ENCODE results near the gene TOLLIP. TPM values are rescaled to one million over a fixed set of nuclear protein-coding genes. Genes with fewer than 3 reads are reported as not detected.

The TOLLIP gene
- total and polyA plus RNA-seq, 9 of the 15 experiments (the other 6 are each of a cell fraction or from before 2014, with no cell fraction given): 0.23 to 22.8 (median 7.1) TPM

- Histone ChIP-seq H3K27ac (ENCODE audit: extremely low read depth, low read depth, low read length) (no peak overlapping the region), H3K9me1 (ENCODE audit: control insufficient read depth, insufficient read depth, low read length) (peaks cover 8% of the 10 kb centered on the region), H3K4me2 (ENCODE audit: insufficient read depth, low read length) (no peak overlapping the region), H2AFZ (ENCODE audit: low read depth, low read length) (no peak overlapping the region), H3K79me2 (ENCODE audit: control insufficient read depth, insufficient read depth, low read length) (no peaks in the 10 kb centered on the region), H3K27me3 (ENCODE audit: control insufficient read depth in 2 of 2, insufficient read depth in 2 of 2, low read length in 2 of 2) (peaks cover 0 to under 1% of the 10 kb centered on the region in 2 experiments; a peak in 2 of 5 replicates), H4K20me1 (replicated peaks; ENCODE audit: control insufficient read depth, insufficient read depth, low read length) (no peaks in the 10 kb centered on the region; the same call in 1 of the 2 replicates), H3K36me3 (ENCODE audit: control insufficient read depth, insufficient read depth, low read length) (no peaks in the 10 kb centered on the region), H3K4me1 (replicated peaks in 1 of 2; ENCODE audit: control insufficient read depth in 2 of 2, insufficient read depth in 2 of 2, low read length in 2 of 2) (peaks cover 5 to 70% of the 10 kb centered on the region in 2 experiments; a peak in 4 of 5 replicates), H3K9me3 (replicated peaks; ENCODE audit: control insufficient read depth, insufficient read depth, low read depth, low read length) (no peaks in the 10 kb centered on the region; the same call in 1 of the 2 replicates), H3K9ac (ENCODE audit: insufficient read depth in 1 of 2, low read depth in 2 of 2, low read length in 2 of 2) (no peak overlapping the region), H3K4me3 (no peak overlapping the region)
- CTCF ChIA-PET (ENCODE audit: low intra/inter-chr PET ratio): no interaction called here
- DNase-seq (ENCODE audit: extremely low read depth in 1 of 4, low spot score in 3 of 4): no peak
- no peak for ATAC-seq
- intact Hi-C loops (cut with micrococcal nuclease): no loop called here
- FAIRE-seq: no peak
- in situ Hi-C loops (cut with MboI): no loop called here
- WGBS (ENCODE audit: insufficient coverage, low coverage, missing lambda C conversion rate): 32% methylated on average over 6 of the region's 9 CpGs
- POLR2A ChIA-PET: no interaction called here
- BruUV-seq (replicated peaks): no TSS peak
- TF ChIP-seq BRD9 (IDR thresholded peaks at IDR 0.05; ENCODE audit: low read depth, partially characterized antibody) (no peak), TCF7 (IDR thresholded peaks at IDR 0.05; ENCODE audit: borderline replicate concordance) (no peak), RFX5 (IDR thresholded peaks at IDR 0.05; ENCODE audit: low read depth, low read length) (no peak), MTA3 (IDR thresholded peaks at IDR 0.05; ENCODE audit: borderline replicate concordance) (no peak), HINFP (tag; conservative IDR thresholded peaks at IDR 0.05; ENCODE audit: low read depth) (no peak), KLF1 (tag; IDR thresholded peaks at IDR 0.05) (no peak), MBD1 (CRISPR knock-in tag; IDR thresholded peaks at IDR 0.05) (no peak), SRF (CRISPR knock-in tag; IDR thresholded peaks at IDR 0.05) (no peak), BACH1 (tag; IDR thresholded peaks at IDR 0.05) (no peak), SP1 (CRISPR knock-in tag; IDR thresholded peaks at IDR 0.05) (no peak), TBL1XR1 (IDR thresholded peaks at IDR 0.05; ENCODE audit: low read length in 2 of 2) (no peak)
- TF ChIP-seq, protein P1, sequence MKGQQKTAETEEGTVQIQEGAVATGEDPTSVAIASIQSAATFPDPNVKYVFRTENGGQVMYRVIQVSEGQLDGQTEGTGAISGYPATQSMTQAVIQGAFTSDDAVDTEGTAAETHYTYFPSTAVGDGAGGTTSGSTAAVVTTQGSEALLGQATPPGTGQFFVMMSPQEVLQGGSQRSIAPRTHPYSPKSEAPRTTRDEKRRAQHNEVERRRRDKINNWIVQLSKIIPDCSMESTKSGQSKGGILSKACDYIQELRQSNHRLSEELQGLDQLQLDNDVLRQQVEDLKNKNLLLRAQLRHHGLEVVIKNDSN (CRISPR knock-in tag; IDR thresholded peaks at IDR 0.05): no peak
- TF ChIP-seq, protein P2, sequence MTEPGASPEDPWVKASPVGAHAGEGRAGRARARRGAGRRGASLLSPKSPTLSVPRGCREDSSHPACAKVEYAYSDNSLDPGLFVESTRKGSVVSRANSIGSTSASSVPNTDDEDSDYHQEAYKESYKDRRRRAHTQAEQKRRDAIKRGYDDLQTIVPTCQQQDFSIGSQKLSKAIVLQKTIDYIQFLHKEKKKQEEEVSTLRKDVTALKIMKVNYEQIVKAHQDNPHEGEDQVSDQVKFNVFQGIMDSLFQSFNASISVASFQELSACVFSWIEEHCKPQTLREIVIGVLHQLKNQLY (CRISPR knock-in tag; conservative IDR thresholded peaks at IDR 0.05): no peak
- TF ChIP-seq, protein P3, sequence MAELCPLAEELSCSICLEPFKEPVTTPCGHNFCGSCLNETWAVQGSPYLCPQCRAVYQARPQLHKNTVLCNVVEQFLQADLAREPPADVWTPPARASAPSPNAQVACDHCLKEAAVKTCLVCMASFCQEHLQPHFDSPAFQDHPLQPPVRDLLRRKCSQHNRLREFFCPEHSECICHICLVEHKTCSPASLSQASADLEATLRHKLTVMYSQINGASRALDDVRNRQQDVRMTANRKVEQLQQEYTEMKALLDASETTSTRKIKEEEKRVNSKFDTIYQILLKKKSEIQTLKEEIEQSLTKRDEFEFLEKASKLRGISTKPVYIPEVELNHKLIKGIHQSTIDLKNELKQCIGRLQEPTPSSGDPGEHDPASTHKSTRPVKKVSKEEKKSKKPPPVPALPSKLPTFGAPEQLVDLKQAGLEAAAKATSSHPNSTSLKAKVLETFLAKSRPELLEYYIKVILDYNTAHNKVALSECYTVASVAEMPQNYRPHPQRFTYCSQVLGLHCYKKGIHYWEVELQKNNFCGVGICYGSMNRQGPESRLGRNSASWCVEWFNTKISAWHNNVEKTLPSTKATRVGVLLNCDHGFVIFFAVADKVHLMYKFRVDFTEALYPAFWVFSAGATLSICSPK (IDR thresholded peaks at IDR 0.05; ENCODE audit: borderline replicate concordance): no peak
Observed at GRCh38 chr11:1259561-1259960, 49.9 kb downstream of the TOLLIP start.

Data from K562 (cell line).